HS-5 (cell line): ENCODE data around the gene FILIP1L.

Experiments
- DNase-seq: peaks from one replicate; pipeline ENCODE4 v3.0.0-alpha.2; 2012; ENCODE audit warnings: low read depth

FILIP1L gene

DNA sequence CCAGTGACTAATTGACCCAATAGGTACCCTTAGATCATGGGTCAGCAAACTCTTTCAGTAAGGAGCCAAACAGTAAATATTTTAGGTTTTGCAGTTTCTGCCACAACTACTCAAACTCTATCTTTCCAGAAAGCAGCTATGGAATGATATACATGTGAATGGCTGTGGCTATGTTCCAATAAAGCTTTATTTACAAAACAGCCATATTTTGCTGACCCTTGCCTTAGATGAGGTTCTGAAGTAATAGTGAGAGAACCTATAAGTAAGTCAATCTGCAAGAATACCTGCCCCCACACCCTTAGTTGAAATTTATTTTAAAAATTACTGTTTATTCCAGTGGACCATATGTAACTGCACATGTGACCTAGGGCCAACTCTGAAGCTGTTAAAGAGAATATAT lies 162.6 kb downstream of the FILIP1L start:
- DNase-seq = no peak

GRCh38 chr3:99950921-99951320 lies 163.4 kb downstream of the FILIP1L start:
- DNase-seq = no peak

DNA sequence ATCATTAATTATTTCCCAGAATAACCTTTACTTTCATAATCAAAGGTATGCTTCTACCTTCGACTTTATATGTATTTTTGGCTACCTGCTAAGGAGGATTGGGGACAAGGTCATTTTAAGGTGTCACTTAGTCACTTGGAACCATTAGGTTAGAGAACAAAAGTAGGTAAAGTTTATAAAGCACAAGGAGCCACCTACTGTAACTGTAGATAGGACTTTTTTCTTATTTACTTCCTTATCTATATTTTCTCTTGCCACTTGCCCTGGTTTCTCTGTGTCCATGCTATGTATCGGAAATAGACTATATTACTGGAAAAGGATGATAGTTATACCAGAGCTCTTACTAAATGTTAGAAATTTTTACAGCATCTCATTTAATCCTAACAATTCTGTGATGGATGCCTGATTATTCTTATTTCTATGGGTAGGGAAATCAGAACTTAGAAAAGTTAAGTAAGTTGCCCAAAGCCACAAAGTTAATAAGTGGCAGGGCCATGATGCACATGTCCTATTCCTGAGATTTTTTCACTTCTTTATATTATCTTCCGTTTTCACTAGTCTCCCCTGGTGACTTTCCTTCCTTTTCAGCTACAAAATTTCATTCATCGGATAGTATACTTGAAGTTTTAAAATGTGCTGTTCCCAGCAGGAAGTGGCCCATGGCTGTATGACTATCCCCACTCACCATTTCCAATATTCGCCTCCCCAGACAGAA lies 164.2 kb downstream of the FILIP1L start:
- no peak for DNase-seq

DNA sequence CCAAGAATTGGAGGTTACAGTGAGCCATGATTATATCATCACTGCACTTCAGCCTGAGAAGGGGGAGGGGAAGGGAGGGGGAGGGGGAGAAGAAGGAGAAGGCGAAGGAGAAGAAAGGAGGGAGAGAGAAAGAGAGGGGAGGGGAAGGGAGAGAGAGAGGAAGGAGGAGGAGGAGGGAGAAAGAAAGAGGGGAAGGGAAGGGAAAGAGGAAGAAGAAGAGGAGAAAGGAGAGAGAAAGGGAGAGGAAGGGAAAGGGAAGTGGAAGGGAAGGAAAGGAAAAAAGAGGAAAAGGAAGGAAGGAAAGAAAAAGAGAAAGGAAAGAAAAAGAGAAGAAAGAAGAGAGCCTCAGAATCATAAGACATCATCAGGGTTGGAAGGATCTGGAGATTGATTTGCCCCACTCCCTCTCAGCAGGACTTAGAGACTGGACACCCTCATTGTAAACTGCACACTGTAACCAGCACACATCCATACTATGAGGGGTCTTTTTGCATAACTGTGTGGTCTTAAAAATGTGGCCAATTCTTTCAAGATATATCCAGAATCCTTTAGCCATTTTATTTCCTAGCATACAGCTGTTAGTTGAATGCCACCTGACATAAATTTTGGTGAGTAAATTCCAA lies 165.7 kb downstream of the FILIP1L start:
- DNase-seq = no peak

DNA sequence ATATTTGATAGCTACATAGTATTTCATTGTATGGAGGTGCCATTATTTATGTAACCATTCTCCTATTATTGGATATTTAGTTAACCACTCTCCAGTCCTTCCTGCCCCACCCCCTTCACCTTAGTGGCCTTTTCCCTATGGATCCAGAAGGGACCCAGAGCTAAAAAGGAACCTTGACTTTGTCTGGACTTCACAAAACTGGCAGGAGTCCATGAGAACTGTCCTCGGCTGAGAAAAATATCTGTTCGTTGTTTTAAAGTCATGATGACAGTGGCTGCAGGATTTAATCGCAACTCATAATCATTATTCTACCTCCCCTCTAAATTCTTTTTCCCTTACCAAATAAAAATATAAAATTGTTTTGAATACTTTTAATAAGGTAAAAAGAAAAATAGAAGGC lies 166.9 kb downstream of the FILIP1L start:
- no peak for DNase-seq

DNA sequence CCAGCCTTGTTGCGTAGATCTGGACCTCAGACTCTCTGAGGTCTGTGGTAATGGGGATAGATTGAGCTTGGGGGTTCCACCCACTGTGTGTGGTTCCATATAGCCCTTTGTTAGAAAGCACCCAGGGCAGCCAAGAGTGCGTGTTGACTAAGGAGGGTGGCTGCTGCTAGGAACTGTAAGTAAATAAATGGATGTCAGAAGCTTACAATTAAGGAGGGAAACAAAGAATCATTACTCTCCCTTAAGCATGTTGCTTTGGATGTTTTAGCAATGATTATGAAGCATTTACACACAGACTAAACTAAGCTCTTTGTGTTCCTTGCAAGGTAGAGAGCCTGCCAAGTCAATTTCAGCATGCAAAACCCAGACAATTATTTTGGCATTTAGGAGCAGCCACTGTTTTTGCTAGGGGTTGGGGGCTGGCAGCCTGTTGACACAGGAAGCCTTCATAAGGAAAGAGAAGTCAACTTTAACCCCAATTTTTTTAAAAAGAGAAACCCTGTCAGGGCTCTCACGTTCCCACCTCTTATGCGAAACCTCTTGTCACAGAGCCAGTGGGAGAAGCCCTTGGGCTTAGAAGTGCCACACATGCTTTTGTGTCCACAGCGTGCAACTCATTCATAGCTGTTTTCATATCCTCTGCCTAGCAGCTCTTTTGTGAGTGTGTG lies 168.8 kb downstream of the FILIP1L start:
- DNase-seq = no peak

DNA sequence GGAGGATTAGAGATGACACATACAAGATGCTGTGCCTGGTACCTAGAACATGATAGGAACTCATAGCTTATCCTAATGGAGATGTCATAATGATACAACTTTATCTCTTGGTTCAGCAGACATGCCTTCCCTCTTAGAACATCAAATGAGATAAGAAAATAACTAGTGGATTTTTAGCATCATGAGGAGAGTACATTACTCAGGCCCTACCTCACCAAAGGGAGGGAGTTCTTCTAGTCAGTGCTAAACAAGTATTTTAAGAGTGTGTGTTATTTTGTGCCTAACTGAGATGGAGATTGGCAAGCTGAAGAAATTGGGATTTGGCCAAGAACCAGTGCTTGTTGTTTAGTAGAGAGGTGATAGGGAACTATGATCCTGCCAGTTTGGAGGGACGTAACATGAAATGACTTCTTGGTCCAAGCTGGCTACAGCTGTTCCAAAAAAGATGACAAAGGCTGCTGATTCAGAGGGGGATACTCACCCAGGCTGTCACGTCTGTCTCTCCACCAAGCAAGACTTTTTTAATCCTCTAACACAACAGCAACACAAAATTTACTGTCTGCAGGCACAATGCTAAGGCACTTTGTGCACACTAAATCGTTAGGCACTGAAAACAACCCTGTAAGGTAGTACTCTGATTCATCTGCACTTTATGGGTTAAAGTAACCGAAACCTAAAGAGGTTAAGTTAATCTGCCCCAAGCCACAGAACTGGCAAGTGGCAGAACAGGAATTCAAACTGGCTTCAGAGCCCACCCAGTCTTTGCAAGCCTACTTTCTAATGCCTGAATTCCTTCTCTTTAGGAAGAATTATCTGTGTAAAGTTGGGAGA lies 170.2 kb downstream of the FILIP1L start:
- no peak for DNase-seq

- DNase-seq = no peak
Measured at GRCh38 chr3:99941211-99941610, 173.1 kb downstream of the FILIP1L start.

- no peak for DNase-seq
Measured at GRCh38 chr3:99940350-99940749, 174.0 kb downstream of the FILIP1L start.

GRCh38 chr3:99939876-99940275 lies 174.4 kb downstream of the FILIP1L start:
- DNase-seq = no peak

DNA sequence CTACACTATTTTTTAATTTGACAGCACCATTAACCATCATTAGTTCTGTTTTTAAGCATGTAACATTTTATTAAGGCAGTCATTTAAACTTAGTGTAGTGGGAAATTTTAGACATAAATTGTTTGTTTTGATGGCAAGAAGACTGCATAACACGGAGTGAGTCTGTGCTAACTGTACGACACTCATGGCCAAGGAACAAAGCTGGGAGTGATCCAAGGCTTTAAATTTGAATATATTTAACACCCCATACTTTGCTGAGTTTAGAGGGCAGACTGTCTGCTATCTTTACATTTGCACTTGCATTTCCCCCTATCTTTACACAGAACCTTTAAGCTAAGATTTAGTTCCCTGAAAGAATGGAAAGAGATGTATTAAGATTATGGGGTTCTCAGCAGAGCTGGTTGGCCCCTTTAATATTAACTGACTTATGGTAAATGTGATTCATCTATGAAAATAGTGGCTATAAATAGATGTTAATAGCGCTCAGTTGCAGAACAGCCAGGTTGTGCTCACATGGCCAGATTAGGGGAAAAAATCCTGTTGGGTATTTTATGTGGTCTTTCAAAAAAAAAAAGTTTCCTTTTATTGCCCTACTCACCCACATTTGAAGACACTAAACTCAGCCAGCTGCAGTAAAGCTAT lies 175.9 kb downstream of the FILIP1L start:
- no peak for DNase-seq

GRCh38 chr3:99934975-99935797 lies 179.1 kb downstream of the FILIP1L start:
- DNase-seq = no peak

DNA sequence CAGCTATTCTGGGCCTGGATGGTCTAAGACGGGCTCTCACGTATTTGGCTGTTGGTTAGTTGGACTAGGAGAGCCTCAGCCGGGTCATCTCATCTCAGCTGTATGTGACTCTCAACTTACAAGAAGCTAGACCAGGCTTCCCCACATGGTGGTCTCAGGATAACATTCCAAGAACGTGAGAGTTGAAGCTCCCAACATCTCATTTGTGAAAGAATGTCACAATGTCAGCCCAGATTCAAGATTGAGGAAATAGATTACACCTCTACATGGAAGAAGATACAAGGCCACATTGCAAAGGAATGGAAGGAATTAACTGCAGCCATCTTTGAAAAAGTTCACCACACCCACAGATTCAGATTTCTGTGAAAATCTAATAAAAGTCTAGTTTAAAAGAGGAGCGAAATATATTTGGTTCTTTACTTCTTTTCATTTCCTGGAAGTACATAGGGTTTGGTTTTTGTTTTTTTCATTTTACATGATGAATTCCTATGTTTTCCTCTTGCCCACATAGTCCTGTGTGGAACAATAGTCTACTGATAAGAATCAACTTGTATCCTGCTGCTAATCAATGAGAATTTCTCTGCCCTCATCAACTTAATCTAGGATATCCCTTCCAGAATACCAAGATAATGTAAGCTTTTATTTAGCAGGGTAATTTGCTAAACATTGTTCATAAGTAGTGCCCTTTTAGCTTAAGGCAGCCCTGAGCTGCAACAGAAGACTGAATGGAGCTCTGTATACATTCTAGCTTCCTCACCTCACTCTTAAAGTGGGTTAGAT lies 180.1 kb downstream of the FILIP1L start:
- DNase-seq = no peak

DNA sequence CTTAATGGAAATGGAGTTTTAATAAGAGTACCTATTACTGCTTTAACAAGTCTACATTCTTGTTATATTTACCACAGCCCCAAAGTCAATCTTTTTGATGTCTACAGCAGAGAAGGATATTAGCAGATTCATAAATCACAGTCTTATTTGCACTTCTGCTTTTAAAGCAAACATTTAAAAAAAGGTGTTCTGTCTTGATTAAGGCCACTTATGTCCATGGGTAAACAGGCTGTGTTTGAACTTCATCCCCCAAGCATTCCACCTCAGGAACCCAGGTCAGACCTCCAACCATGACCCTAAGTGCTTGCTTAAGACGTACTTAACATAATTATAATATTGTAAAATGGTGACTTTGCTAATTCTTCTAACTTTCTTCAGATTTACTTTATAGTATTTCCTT lies 183.2 kb downstream of the FILIP1L start:
- no peak for DNase-seq

- DNase-seq = no peak
Measured at GRCh38 chr3:99929745-99930139, 184.6 kb downstream of the FILIP1L start.

- no peak for DNase-seq
Measured at GRCh38 chr3:99928771-99929744, 185.2 kb downstream of the FILIP1L start.

GRCh38 chr3:99927671-99928457 lies 186.4 kb downstream of the FILIP1L start:
- no peak for DNase-seq

- DNase-seq = peak; percentile 35
Measured at GRCh38 chr3:99925584-99926230, 188.6 kb downstream of the FILIP1L start.
